Measurements from ENCODE around the gene SKIL.

DNA sequence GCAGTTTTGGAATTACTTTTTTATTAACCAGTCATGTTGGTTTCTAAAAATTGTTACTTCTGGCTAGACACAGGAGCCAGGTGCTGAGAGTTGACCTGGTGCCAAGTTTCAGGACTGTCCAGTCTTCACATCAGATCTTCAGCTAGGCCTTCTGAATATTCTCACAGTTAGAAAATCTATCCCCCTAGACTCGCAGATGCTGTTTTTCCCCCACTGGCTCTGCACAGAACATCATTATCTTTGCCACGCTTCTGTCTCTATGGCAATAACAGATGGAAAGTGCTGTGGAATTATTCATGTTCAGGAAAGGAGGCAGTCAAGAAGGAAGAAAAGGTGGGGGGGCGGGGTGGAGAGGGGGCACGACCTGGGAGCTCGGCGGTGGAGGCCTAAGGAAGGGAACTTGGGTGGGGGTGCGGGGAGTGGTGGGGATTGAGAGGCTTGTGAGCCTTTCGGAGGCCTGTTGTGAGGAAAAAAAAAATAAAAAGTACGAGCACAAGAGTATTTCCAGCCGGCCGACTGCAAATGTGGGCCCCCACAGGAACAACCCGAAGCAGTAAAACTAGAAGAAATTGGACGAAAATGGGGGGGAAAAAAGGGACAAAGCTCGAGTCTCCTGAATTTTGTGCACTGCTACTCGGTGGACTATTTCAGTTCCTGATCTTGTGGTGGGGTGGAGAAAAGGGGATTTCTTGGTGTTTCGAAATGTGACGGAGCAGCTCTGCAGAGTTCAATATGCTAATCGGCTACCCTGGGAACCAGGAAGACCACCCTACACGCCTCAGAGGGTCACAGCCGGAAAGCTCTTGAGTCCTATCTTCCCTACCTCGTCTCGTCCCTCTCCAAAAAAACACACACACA, 1.5 kb upstream of the SKIL start:
- TF ChIP-seq CTCF (IDR thresholded peaks at IDR 0.05): no peak
- no peak for TF ChIP-seq SIN3A (IDR thresholded peaks at IDR 0.05; ENCODE audit: borderline replicate concordance, insufficient read depth, low read depth, low read length)
- TF ChIP-seq POLR2AphosphoS5 (IDR thresholded peaks at IDR 0.05; ENCODE audit: low read depth, low read length): no peak
- TF ChIP-seq REST (IDR thresholded peaks at IDR 0.05; ENCODE audit: insufficient read depth in 1 of 2, low read depth in 2 of 2, low read length in 1 of 2): no peak
- no peak for TF ChIP-seq TCF7L2 (IDR thresholded peaks at IDR 0.05; ENCODE audit: low read depth, low read length)
